Esophagus squamous epithelium (tissue), 5 donors: ENCODE results near the gene HMCN1. TPM values are rescaled to one million over a fixed set of nuclear protein-coding genes. Genes with fewer than 3 reads are reported as not detected.

Experiments
- DNase-seq: peaks from one replicate; lab custom pipeline; 2025; lab: John Stamatoyannopoulos, UW
- H3K27ac ChIP-seq, 4 donors: fragments of 200-600 bp; sonication (generic); one replicate each; pipeline ENCODE4 v1.5.1; 2016 to 2019; ENCODE audit warnings: mild to moderate bottlenecking in 1 of 4
- H3K27me3 ChIP-seq, 4 donors: fragments of 200-600 bp; sonication (generic); 1 replicate in 3 of 4; 2 replicates in 1 of 4; pipeline versions ENCODE4 v1.5.1 to v1.6.0; 2017 to 2021; ENCODE audit warnings: antibody characterized with exemption in 1 of 4
- H3K36me3 ChIP-seq, 3 donors: fragments of 200-600 bp; sonication (generic); one replicate each; pipeline ENCODE4 v1.5.1; 2016 to 2019
- H3K4me1 ChIP-seq, 3 donors: fragments of 200-600 bp; sonication (generic); one replicate each; pipeline ENCODE4 v1.5.1; 2017 to 2019
- H3K4me3 ChIP-seq, 4 donors: fragments of 200-600 bp; sonication (generic); 1 replicate in 3 of 4; 2 replicates in 1 of 4; pipeline ENCODE4 v1.5.1; 2016 to 2019; ENCODE audit warnings: mild to moderate bottlenecking in 2 of 4, moderate library complexity in 1 of 4
- H3K9me3 ChIP-seq, 3 donors: fragments of 200-600 bp; sonication (generic); one replicate each; pipeline ENCODE4 v1.5.1; 2016 to 2019
- POLR2A ChIP-seq, 4 donors: fragments of 450-650 bp; IDR thresholded peaks; one replicate each; pipeline ENCODE4 v1.6.1; 2017; ENCODE audit warnings: antibody characterized with exemption in 4 of 4, mild to moderate bottlenecking in 4 of 4, moderate library complexity in 3 of 4
- WGBS, 2 donors: methylation state at CpG; one replicate each; pipeline ENCODE4 v1.1.5; 2018; 5-methylcytosine and 5-hydroxymethylcytosine counted together
- intact Hi-C: fragments of 100-400 bp; cut with DNase I; formaldehyde crosslinking; loops from one replicate; pipeline ENCODE4 v1.15.0; 2022
- total RNA-seq, 4 donors: library from RNA; depleted of rRNA; stranded (reverse); fragments of >200 nt; gene quantifications; one replicate each; pipeline ENCODE4 v1.1.0, GENCODE V29; 2016
- TF ChIP-seq, protein P1 (sequence below), 6 experiments: fragments of 450-650 bp in 4 of 6; fragments of 200-600 bp in 2 of 6; sonication (generic) in 2 of 6; IDR thresholded peaks; one replicate each; pipeline ENCODE4 v1.5.1; 2016 to 2019; ENCODE audit warnings: antibody characterized with exemption in 6 of 6, mild to moderate bottlenecking in 4 of 6, moderate library complexity in 4 of 6
- donor health status: DM: yes; HTN: yes; CAD: no.

HMCN1 gene
- total RNA-seq, 4 donors from 2014 or later = 0.49 to 6.7 (median 3.3) TPM

DNA sequence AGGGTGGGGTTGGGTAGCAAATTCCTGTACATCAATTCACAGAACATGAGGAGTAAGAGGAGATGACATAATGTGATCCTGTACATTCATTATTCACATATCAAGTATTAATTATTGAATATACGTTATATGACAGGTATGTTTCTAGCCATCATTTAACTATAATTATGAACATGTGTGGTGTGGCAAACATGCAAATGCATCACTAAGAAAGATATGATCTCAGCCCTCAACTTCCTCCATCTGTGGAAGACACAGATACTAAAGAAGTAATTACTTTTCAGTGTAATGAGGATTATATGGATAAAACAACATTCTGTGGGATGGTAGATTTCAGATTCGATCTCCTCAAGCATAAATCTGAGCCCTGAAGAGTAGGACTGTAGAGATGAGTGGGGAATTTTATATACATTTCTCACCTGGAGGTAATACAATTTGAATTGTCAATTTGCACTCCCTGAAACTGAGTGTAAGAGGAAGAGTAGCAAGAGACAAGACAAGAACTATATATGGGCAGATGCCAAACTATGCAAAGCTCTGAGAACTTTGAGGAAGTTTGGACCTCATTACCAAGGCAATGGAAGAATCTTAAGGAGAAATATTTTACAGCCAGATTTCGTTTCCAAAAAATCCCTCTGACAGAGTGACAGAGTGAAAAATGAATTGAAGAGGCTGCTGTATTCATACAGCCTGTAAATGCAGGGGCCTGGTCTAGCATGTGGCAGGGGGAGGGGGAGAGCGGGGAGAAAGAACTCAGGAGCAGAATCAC lies 365.3 kb downstream of the HMCN1 start:
- no peaks in the 10 kb centered on the region for H3K27me3 ChIP-seq
- WGBS, 2 donors = 71 to 73% methylated on average over 4 of the region's 4 CpGs
- peaks cover 0 to 9% (median 0%) of the 10 kb centered on the region in 3 donors for H3K4me1 ChIP-seq
- no peak overlapping the region for H3K27ac ChIP-seq
- no peaks in the 10 kb centered on the region for H3K9me3 ChIP-seq
- no peaks in the 10 kb centered on the region for H3K36me3 ChIP-seq
- TF ChIP-seq, protein P1, sequence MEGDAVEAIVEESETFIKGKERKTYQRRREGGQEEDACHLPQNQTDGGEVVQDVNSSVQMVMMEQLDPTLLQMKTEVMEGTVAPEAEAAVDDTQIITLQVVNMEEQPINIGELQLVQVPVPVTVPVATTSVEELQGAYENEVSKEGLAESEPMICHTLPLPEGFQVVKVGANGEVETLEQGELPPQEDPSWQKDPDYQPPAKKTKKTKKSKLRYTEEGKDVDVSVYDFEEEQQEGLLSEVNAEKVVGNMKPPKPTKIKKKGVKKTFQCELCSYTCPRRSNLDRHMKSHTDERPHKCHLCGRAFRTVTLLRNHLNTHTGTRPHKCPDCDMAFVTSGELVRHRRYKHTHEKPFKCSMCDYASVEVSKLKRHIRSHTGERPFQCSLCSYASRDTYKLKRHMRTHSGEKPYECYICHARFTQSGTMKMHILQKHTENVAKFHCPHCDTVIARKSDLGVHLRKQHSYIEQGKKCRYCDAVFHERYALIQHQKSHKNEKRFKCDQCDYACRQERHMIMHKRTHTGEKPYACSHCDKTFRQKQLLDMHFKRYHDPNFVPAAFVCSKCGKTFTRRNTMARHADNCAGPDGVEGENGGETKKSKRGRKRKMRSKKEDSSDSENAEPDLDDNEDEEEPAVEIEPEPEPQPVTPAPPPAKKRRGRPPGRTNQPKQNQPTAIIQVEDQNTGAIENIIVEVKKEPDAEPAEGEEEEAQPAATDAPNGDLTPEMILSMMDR (IDR thresholded peaks at IDR 0.05) = no peak
- no peak for TF ChIP-seq POLR2A (IDR thresholded peaks at IDR 0.05)
- no peak for DNase-seq
- intact Hi-C loops = no loop called here
- H3K4me3 ChIP-seq = no peak overlapping the region

- Histone ChIP-seq H3K36me3 (no peaks in the 10 kb centered on the region), H3K4me1 (peaks cover 0 to 9% (median 0%) of the 10 kb centered on the region in 3 donors), H3K4me3 (no peak overlapping the region), H3K27ac (peak overlapping the region in 1 of 4 donors; percentile 17), H3K27me3 (no peaks in the 10 kb centered on the region), H3K9me3 (no peaks in the 10 kb centered on the region)
- no peak for TF ChIP-seq POLR2A (IDR thresholded peaks at IDR 0.05)
- TF ChIP-seq, protein P1 (IDR thresholded peaks at IDR 0.05) = no peak
- 35 to 52% methylated on average over 1 of the region's 1 CpG for WGBS, 2 donors
- intact Hi-C loops = no loop called here
- no peak for DNase-seq
Measured at GRCh38 chr1:186102107-186102506, 367.9 kb downstream of the HMCN1 start.

GRCh38 chr1:186102547-186103148 lies 368.5 kb downstream of the HMCN1 start:
- Histone ChIP-seq H3K4me3 (no peak overlapping the region), H3K27me3 (no peaks in the 10 kb centered on the region), H3K4me1 (peaks cover 0 to 9% (median 0%) of the 10 kb centered on the region in 3 donors), H3K9me3 (no peaks in the 10 kb centered on the region), H3K36me3 (no peaks in the 10 kb centered on the region), H3K27ac (peak overlapping the region in 1 of 4 donors; percentile 17)
- TF ChIP-seq, protein P1 (IDR thresholded peaks at IDR 0.05) = no peak
- no peak for TF ChIP-seq POLR2A (IDR thresholded peaks at IDR 0.05)
- no peak for DNase-seq
- intact Hi-C loops = no loop called here
- 24% methylated on average over 3 of the region's 3 CpGs for WGBS, 2 donors

GRCh38 chr1:186104459-186104858 lies 370.3 kb downstream of the HMCN1 start:
- Histone ChIP-seq H3K4me3 (no peak overlapping the region), H3K27me3 (no peaks in the 10 kb centered on the region), H3K36me3 (no peaks in the 10 kb centered on the region), H3K4me1 (peaks cover 0 to 9% (median 0%) of the 10 kb centered on the region in 3 donors), H3K27ac (no peak overlapping the region), H3K9me3 (no peaks in the 10 kb centered on the region)
- WGBS, 2 donors = 47 to 67% methylated on average over 1 of the region's 1 CpG
- TF ChIP-seq POLR2A (IDR thresholded peaks at IDR 0.05) = no peak
- TF ChIP-seq, protein P1 (IDR thresholded peaks at IDR 0.05) = no peak
- intact Hi-C loops = no loop called here
- DNase-seq = no peak

DNA sequence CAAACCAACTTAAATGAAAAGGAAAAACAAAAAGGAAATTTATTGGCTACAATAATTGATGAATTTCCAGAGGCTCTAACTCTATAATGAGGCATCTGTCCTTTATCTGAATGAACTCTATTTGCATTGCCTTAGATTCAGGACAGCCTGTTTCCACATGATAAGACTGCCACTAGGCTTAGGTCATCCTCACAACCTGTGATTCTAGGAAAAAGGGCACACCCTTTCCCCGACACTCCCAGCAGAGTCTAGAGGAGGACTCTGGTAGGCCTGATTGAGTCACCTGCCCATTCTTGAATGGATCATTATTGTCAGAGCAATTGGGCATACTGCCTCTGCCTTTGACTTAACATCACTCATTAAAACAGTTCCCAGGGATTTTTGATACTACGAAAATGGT lies 378.1 kb downstream of the HMCN1 start:
- H3K4me1 ChIP-seq = no peaks in the 10 kb centered on the region
- H3K27me3 ChIP-seq = no peaks in the 10 kb centered on the region
- no peak for DNase-seq
- intact Hi-C loops = no loop called here
- 59 to 85% methylated on average over 2 of the region's 2 CpGs for WGBS, 2 donors
- H3K9me3 ChIP-seq = no peaks in the 10 kb centered on the region
- H3K36me3 ChIP-seq = no peaks in the 10 kb centered on the region
- TF ChIP-seq, protein P1 (IDR thresholded peaks at IDR 0.05) = no peak
- TF ChIP-seq POLR2A (IDR thresholded peaks at IDR 0.05) = no peak
- H3K4me3 ChIP-seq = no peak overlapping the region
- H3K27ac ChIP-seq = no peak overlapping the region
